ENCODE measurements around the gene SMPDL3A. TPM values are rescaled to one million over a fixed set of nuclear protein-coding genes. Genes with fewer than 3 reads are reported as not detected.

SMPDL3A gene
- total and polyA plus RNA-seq, 2 of the 13 experiments (the other 11 are each of a cell fraction or from before 2014, with no cell fraction given): 7.8 to 17.3 TPM

DNA sequence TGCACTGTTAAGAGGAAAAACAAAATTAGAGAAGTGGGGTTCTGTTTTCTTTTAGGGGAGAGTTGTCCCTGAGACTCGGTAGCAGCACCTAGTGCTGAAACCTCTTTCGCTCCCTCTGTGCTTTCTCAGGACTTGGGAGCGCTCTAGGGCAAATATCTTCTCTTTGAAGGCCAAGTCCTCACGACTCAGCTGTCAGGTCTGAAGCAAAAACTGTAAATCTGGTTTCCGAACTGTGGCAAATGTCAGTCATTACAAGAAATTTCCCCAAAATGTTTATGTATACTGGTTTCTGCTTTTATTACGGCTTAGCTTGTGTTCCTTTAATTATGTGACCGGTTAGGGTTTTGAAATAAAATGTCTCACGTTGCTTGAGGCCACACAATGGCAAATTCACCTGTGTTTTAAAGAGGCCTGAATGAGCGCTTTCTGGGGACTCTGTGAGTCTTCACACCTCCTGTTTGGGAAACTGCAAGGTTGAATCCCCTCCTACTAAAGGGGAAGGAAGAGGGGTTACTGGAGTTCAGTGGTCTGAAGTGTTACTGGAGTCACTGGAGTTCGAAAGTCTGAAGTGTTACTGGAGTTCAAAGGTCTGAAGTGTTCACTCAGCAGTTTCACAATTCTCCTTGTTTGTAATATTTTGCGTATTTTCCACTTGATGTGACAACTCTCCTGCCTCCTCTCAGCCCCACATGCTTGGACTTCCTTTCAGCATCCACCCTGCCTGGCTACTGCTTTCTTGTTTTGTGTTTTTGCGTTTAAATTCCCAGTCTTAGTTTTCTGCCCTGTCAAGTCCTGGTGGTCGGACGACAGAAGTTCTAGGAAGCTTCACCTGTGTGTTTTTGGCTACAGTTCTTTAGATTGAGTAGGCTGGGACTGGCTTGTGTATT is 1.6 kb downstream of the SMPDL3A start (continued):
- TF ChIP-seq, protein P1, sequence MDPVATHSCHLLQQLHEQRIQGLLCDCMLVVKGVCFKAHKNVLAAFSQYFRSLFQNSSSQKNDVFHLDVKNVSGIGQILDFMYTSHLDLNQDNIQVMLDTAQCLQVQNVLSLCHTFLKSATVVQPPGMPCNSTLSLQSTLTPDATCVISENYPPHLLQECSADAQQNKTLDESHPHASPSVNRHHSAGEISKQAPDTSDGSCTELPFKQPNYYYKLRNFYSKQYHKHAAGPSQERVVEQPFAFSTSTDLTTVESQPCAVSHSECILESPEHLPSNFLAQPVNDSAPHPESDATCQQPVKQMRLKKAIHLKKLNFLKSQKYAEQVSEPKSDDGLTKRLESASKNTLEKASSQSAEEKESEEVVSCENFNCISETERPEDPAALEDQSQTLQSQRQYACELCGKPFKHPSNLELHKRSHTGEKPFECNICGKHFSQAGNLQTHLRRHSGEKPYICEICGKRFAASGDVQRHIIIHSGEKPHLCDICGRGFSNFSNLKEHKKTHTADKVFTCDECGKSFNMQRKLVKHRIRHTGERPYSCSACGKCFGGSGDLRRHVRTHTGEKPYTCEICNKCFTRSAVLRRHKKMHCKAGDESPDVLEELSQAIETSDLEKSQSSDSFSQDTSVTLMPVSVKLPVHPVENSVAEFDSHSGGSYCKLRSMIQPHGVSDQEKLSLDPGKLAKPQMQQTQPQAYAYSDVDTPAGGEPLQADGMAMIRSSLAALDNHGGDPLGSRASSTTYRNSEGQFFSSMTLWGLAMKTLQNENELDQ (CRISPR knock-in tag; IDR thresholded peaks at IDR 0.05; ENCODE audit: borderline replicate concordance): no peak; the same call in 1 of the 2 replicates
- peak; percentile 21; the same call in 1 of the 2 replicates for TF ChIP-seq GATA4 (IDR thresholded peaks at IDR 0.05; ENCODE audit: borderline replicate concordance, low read depth)
- TF ChIP-seq, protein P2, sequence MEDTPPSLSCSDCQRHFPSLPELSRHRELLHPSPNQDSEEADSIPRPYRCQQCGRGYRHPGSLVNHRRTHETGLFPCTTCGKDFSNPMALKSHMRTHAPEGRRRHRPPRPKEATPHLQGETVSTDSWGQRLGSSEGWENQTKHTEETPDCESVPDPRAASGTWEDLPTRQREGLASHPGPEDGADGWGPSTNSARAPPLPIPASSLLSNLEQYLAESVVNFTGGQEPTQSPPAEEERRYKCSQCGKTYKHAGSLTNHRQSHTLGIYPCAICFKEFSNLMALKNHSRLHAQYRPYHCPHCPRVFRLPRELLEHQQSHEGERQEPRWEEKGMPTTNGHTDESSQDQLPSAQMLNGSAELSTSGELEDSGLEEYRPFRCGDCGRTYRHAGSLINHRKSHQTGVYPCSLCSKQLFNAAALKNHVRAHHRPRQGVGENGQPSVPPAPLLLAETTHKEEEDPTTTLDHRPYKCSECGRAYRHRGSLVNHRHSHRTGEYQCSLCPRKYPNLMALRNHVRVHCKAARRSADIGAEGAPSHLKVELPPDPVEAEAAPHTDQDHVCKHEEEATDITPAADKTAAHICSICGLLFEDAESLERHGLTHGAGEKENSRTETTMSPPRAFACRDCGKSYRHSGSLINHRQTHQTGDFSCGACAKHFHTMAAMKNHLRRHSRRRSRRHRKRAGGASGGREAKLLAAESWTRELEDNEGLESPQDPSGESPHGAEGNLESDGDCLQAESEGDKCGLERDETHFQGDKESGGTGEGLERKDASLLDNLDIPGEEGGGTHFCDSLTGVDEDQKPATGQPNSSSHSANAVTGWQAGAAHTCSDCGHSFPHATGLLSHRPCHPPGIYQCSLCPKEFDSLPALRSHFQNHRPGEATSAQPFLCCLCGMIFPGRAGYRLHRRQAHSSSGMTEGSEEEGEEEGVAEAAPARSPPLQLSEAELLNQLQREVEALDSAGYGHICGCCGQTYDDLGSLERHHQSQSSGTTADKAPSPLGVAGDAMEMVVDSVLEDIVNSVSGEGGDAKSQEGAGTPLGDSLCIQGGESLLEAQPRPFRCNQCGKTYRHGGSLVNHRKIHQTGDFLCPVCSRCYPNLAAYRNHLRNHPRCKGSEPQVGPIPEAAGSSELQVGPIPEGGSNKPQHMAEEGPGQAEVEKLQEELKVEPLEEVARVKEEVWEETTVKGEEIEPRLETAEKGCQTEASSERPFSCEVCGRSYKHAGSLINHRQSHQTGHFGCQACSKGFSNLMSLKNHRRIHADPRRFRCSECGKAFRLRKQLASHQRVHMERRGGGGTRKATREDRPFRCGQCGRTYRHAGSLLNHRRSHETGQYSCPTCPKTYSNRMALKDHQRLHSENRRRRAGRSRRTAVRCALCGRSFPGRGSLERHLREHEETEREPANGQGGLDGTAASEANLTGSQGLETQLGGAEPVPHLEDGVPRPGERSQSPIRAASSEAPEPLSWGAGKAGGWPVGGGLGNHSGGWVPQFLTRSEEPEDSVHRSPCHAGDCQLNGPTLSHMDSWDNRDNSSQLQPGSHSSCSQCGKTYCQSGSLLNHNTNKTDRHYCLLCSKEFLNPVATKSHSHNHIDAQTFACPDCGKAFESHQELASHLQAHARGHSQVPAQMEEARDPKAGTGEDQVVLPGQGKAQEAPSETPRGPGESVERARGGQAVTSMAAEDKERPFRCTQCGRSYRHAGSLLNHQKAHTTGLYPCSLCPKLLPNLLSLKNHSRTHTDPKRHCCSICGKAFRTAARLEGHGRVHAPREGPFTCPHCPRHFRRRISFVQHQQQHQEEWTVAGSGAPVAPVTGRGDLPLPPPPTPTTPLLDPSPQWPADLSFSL (CRISPR knock-in tag; IDR thresholded peaks at IDR 0.05): peak; percentile 50; the same call in 1 of the 2 replicates
- TF ChIP-seq ZNF143 (CRISPR knock-in tag; IDR thresholded peaks at IDR 0.05): no peak
- TF ChIP-seq KLF12 (CRISPR knock-in tag; IDR thresholded peaks at IDR 0.05; ENCODE audit: borderline replicate concordance): no peak
- TF ChIP-seq, protein P3, sequence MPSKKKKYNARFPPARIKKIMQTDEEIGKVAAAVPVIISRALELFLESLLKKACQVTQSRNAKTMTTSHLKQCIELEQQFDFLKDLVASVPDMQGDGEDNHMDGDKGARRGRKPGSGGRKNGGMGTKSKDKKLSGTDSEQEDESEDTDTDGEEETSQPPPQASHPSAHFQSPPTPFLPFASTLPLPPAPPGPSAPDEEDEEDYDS (CRISPR knock-in tag; IDR thresholded peaks at IDR 0.05): peak; percentile 54; the same call in 1 of the 2 replicates
- TF ChIP-seq, protein P4, sequence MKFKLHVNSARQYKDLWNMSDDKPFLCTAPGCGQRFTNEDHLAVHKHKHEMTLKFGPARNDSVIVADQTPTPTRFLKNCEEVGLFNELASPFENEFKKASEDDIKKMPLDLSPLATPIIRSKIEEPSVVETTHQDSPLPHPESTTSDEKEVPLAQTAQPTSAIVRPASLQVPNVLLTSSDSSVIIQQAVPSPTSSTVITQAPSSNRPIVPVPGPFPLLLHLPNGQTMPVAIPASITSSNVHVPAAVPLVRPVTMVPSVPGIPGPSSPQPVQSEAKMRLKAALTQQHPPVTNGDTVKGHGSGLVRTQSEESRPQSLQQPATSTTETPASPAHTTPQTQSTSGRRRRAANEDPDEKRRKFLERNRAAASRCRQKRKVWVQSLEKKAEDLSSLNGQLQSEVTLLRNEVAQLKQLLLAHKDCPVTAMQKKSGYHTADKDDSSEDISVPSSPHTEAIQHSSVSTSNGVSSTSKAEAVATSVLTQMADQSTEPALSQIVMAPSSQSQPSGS (CRISPR knock-in tag; IDR thresholded peaks at IDR 0.05): peak; percentile 30; the same call in 1 of the 2 replicates
- TF ChIP-seq, protein P5, sequence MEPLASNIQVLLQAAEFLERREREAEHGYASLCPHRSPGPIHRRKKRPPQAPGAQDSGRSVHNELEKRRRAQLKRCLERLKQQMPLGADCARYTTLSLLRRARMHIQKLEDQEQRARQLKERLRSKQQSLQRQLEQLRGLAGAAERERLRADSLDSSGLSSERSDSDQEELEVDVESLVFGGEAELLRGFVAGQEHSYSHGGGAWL (CRISPR knock-in tag; IDR thresholded peaks at IDR 0.05): no peak
- 0 out of 2 replicates have a peak, but pooled peaks have one; percentile 30 for TF ChIP-seq PHF21A (CRISPR knock-in tag; IDR thresholded peaks at IDR 0.05)
- 0 out of 2 replicates have a peak, but pooled peaks have one; percentile 40 for TF ChIP-seq DPF2 (CRISPR knock-in tag; IDR thresholded peaks at IDR 0.05; ENCODE audit: borderline replicate concordance, low read depth)
- TF ChIP-seq FOSL2 (CRISPR knock-in tag; IDR thresholded peaks at IDR 0.05): peak; percentile 57
- TF ChIP-seq, protein P6, sequence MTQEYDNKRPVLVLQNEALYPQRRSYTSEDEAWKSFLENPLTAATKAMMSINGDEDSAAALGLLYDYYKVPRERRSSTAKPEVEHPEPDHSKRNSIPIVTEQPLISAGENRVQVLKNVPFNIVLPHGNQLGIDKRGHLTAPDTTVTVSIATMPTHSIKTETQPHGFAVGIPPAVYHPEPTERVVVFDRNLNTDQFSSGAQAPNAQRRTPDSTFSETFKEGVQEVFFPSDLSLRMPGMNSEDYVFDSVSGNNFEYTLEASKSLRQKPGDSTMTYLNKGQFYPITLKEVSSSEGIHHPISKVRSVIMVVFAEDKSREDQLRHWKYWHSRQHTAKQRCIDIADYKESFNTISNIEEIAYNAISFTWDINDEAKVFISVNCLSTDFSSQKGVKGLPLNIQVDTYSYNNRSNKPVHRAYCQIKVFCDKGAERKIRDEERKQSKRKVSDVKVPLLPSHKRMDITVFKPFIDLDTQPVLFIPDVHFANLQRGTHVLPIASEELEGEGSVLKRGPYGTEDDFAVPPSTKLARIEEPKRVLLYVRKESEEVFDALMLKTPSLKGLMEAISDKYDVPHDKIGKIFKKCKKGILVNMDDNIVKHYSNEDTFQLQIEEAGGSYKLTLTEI (CRISPR knock-in tag; conservative IDR thresholded peaks at IDR 0.05): no peak
- TF ChIP-seq ZNF333 (CRISPR knock-in tag; IDR thresholded peaks at IDR 0.05; ENCODE audit: borderline replicate concordance): no peak
- no peak for TF ChIP-seq ZNF720 (CRISPR knock-in tag; IDR thresholded peaks at IDR 0.05)
